ENCODE data around the gene C2CD5. TPM values are rescaled to one million over a fixed set of nuclear protein-coding genes. Genes with fewer than 3 reads are reported as not detected.

Gene C2CD5
- total and polyA plus RNA-seq, 4 donors: 23.7 to 54.1 (median 35.1) TPM

- Histone ChIP-seq H3K36me3 (ENCODE audit: control insufficient read depth in 1 of 2, insufficient read depth in 2 of 2, low read length in 1 of 2) (no peaks in the 10 kb centered on the region), H3K27me3 (ENCODE audit: control insufficient read depth in 1 of 2, insufficient read depth in 2 of 2, low read length in 1 of 2) (no peaks in the 10 kb centered on the region), H3K4me3 (ENCODE audit: low read length in 2 of 2) (no peak overlapping the region), H3K4me1 (ENCODE audit: control insufficient read depth in 1 of 2, insufficient read depth in 2 of 2, low read length in 2 of 2) (no peaks in the 10 kb centered on the region), H3K27ac (ENCODE audit: low read depth in 1 of 2, low read length in 2 of 2) (no peak overlapping the region), H3K9me3 (ENCODE audit: control insufficient read depth, low read length) (no peaks in the 10 kb centered on the region)
- DNase-seq (no peak), ATAC-seq (ENCODE audit: low FRiP score) (no peak)
- WGBS, 2 donors: 25 to 30% methylated on average over 8 of the region's 8 CpGs
- intact Hi-C loops (cut with DNase I): no loop called here
Measured at GRCh38 chr12:22408610-22409376, 135.5 kb downstream of the C2CD5 start.

- ATAC-seq (ENCODE audit: low FRiP score): no peak
- DNase-seq: no peak
- WGBS, 2 donors: 71 to 76% methylated on average over 3 of the region's 3 CpGs
- intact Hi-C loops (cut with DNase I): no loop called here
- H3K4me1 ChIP-seq (ENCODE audit: control insufficient read depth in 1 of 2, insufficient read depth in 2 of 2, low read length in 2 of 2): no peaks in the 10 kb centered on the region
- no peak overlapping the region for H3K27ac ChIP-seq (ENCODE audit: low read depth in 1 of 2, low read length in 2 of 2)
- H3K27me3 ChIP-seq (ENCODE audit: control insufficient read depth in 1 of 2, insufficient read depth in 2 of 2, low read length in 1 of 2): no peaks in the 10 kb centered on the region
- no peaks in the 10 kb centered on the region for H3K36me3 ChIP-seq (ENCODE audit: control insufficient read depth in 1 of 2, insufficient read depth in 2 of 2, low read length in 1 of 2)
- no peak overlapping the region for H3K4me3 ChIP-seq (ENCODE audit: low read length in 2 of 2)
- H3K9me3 ChIP-seq (ENCODE audit: control insufficient read depth, low read length): no peaks in the 10 kb centered on the region
Measured at GRCh38 chr12:22407397-22407796, 136.9 kb downstream of the C2CD5 start.

DNA sequence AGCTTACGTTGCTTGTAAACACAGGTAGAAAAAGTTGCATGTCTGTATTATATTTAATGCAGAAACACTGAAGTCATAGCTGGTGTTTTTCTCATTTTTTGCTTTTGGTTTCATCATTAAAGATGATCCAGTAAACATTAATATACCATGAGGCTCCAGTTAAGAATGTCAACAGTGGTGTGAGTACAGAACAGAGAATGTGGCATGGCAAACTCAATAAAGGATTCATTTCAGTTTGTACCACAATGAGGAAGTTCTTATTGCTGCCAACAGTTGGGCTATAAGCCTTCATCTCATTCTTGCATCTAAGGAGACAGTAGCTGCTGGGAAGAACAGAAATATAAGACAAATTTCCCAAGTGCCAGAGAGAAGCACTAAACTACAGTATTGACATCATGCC is 137.7 kb downstream of the C2CD5 start:
- H3K36me3 ChIP-seq (ENCODE audit: control insufficient read depth in 1 of 2, insufficient read depth in 2 of 2, low read length in 1 of 2): no peaks in the 10 kb centered on the region
- ATAC-seq (ENCODE audit: low FRiP score): no peak
- no peaks in the 10 kb centered on the region for H3K27me3 ChIP-seq (ENCODE audit: control insufficient read depth in 1 of 2, insufficient read depth in 2 of 2, low read length in 1 of 2)
- H3K4me1 ChIP-seq (ENCODE audit: control insufficient read depth in 1 of 2, insufficient read depth in 2 of 2, low read length in 2 of 2): no peaks in the 10 kb centered on the region
- intact Hi-C loops (cut with DNase I): no loop called here
- no peak overlapping the region for H3K4me3 ChIP-seq (ENCODE audit: low read length in 2 of 2)
- no peaks in the 10 kb centered on the region for H3K9me3 ChIP-seq (ENCODE audit: control insufficient read depth, low read length)
- WGBS, 2 donors: 94 to 96% methylated on average over 1 of the region's 1 CpG
- no peak overlapping the region for H3K27ac ChIP-seq (ENCODE audit: low read depth in 1 of 2, low read length in 2 of 2)
- DNase-seq: no peak

DNA sequence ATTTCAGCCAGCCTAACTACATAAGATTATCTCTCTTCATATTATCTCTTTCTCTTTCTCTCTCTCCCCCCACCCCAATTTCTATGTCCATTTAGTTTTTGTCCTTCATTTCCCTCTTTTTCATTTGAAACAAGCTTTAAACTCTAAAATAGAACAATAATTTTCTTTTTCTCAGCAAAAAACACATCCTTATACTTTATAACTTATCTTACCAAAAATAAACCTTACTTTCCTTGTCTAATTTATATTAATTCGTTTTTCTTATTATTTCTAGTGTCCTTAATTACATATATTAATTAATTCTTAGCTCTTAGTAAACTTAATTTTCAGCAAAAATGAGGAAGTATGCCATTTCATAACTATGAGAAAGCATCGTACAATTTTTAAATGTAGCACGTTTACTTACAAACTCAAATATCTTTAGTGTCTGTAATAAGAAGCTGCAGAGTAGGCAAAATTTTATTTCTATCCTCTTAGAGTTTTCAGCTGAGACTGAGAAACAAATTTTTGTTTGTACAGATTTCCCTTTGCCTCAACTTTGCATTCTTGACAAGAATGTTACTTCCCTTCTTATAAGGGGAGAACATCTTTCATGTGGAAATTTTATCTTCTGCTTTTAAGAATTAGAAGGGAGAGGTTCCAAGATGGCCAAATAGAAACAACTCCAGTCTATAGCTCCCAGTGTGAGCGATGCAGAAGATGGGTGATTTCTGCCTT is 144.7 kb downstream of the C2CD5 start:
- no peaks in the 10 kb centered on the region for H3K27me3 ChIP-seq (ENCODE audit: control insufficient read depth in 1 of 2, insufficient read depth in 2 of 2, low read length in 1 of 2)
- intact Hi-C loops (cut with DNase I): no loop called here
- DNase-seq (no peak), ATAC-seq (ENCODE audit: low FRiP score) (no peak)
- peaks cover 4% of the 10 kb centered on the region for H3K9me3 ChIP-seq (ENCODE audit: control insufficient read depth, low read length)
- H3K4me1 ChIP-seq (ENCODE audit: control insufficient read depth in 1 of 2, insufficient read depth in 2 of 2, low read length in 2 of 2): no peaks in the 10 kb centered on the region
- no peak overlapping the region for H3K4me3 ChIP-seq (ENCODE audit: low read length in 2 of 2)
- no peaks in the 10 kb centered on the region for H3K36me3 ChIP-seq (ENCODE audit: control insufficient read depth in 1 of 2, insufficient read depth in 2 of 2, low read length in 1 of 2)
- WGBS, 2 donors: 74 to 77% methylated on average over 4 of the region's 4 CpGs
- no peak overlapping the region for H3K27ac ChIP-seq (ENCODE audit: low read depth in 1 of 2, low read length in 2 of 2)

Other genes with a start within 250 kb of the C2CD5 start
- 1 to 10 TPM; 3.6 to 9.0 TPM for gene ST8SIA1, start 209.8 kb downstream of the C2CD5 start, total RNA-seq
- 10 to 100 TPM in 1 of 2 donors, 1 to 10 TPM in 1; 3.6 to 10.4 TPM for gene ST8SIA1, start 209.8 kb downstream of the C2CD5 start, polyA plus RNA-seq
- 10 to 100 TPM; 70.0 to 77.6 TPM for gene ETNK1, start 80.6 kb upstream of the C2CD5 start, total RNA-seq
- gene ETNK1, start 80.6 kb upstream of the C2CD5 start, polyA plus RNA-seq: 10 to 100 TPM in 1 of 2 donors, 1 to 10 TPM in 1; 4.3 to 14.0 TPM